COLO668 (cell line): ENCODE measurements around the gene RALGDS.

Experiments
- DNase-seq: peaks from one replicate; lab custom pipeline; 2025; ENCODE audit not compliant: unreplicated experiment; lab: John Stamatoyannopoulos, UW

RALGDS gene

GRCh38 chr9:133057006-133057405 lies 64.0 kb downstream of the RALGDS start:
- DNase-seq, result no peak

GRCh38 chr9:133056533-133056932 lies 64.5 kb downstream of the RALGDS start:
- DNase-seq, result no peak

GRCh38 chr9:133055788-133056420 lies 65.1 kb downstream of the RALGDS start:
- DNase-seq, result no peak

- no peak for DNase-seq
These were observed 66.1 kb downstream of the RALGDS start for GRCh38 chr9:133054966-133055365.

- no peak for DNase-seq
These were observed 66.7 kb downstream of the RALGDS start for GRCh38 chr9:133054194-133054890.

- DNase-seq, result no peak
These were observed 69.0 kb downstream of the RALGDS start for GRCh38 chr9:133051966-133052539.

GRCh38 chr9:133051281-133051900 lies 69.6 kb downstream of the RALGDS start:
- peak; percentile 30 for DNase-seq

GRCh38 chr9:133050781-133051180 lies 70.3 kb downstream of the RALGDS start:
- peak; percentile 89 for DNase-seq

GRCh38 chr9:133050142-133050541 lies 70.9 kb downstream of the RALGDS start:
- DNase-seq, result peak; percentile 39

- DNase-seq, result no peak
These were observed 72.0 kb downstream of the RALGDS start for GRCh38 chr9:133049043-133049442.

- peak; percentile 48 for DNase-seq
These were observed 72.4 kb downstream of the RALGDS start for GRCh38 chr9:133048595-133048994.
